Upper lobe of right lung (tissue), 1 donor: Measurements from ENCODE around the gene SGSH. TPM values are rescaled to one million over a fixed set of nuclear protein-coding genes. Genes with fewer than 3 reads are reported as not detected.

Experiments
- ATAC-seq: fragments of 200-7000 bp; cut with Tn5 transposase; one replicate; pipeline ENCODE4 v1.9.1; 2020; ENCODE audit warnings: mild to moderate bottlenecking, moderate library complexity
- DNase-seq: peaks from one replicate; pipeline ENCODE4 v3.0.0-alpha.2; 2020
- H3K27ac ChIP-seq: fragments of 200-600 bp; one replicate; pipeline ENCODE4 v1.8.0; 2022
- H3K27me3 ChIP-seq: fragments of 200-600 bp; one replicate; pipeline ENCODE4 v1.8.0; 2022; ENCODE audit warnings: mild to moderate bottlenecking
- H3K36me3 ChIP-seq: fragments of 200-600 bp; one replicate; pipeline ENCODE4 v1.8.0; 2022
- H3K4me1 ChIP-seq: fragments of 200-600 bp; one replicate; pipeline ENCODE4 v1.8.0; 2022
- H3K4me3 ChIP-seq: fragments of 200-600 bp; one replicate; pipeline ENCODE4 v1.8.0; 2022; ENCODE audit warnings: mild to moderate bottlenecking
- H3K9me3 ChIP-seq: fragments of 200-600 bp; one replicate; pipeline ENCODE4 v1.8.0; 2022
- intact Hi-C: fragments of 100-400 bp; cut with DNase I; formaldehyde crosslinking; loops from one replicate; pipeline ENCODE4 v1.11.0; 2022
- total RNA-seq: library from RNA; stranded (reverse); fragmentation: NEBNext Ultra II Directional; extraction: Animal tissue kit (Norgen Biotek cat#: 25700); gene quantifications from one replicate; pipeline ENCODE4 v1.2.1, GENCODE V29; 2021
- TF ChIP-seq, protein P1 (sequence below): fragments of 200-600 bp; IDR thresholded peaks from one replicate; pipeline ENCODE4 v1.8.0; 2022; ENCODE audit warnings: antibody characterized with exemption
- donor health status: DM: no; HTN: yes; CAD: no; lungs with severe emphysema.

SGSH gene
- total RNA-seq, 1 donor from 2014 or later = 59.8 TPM

DNA sequence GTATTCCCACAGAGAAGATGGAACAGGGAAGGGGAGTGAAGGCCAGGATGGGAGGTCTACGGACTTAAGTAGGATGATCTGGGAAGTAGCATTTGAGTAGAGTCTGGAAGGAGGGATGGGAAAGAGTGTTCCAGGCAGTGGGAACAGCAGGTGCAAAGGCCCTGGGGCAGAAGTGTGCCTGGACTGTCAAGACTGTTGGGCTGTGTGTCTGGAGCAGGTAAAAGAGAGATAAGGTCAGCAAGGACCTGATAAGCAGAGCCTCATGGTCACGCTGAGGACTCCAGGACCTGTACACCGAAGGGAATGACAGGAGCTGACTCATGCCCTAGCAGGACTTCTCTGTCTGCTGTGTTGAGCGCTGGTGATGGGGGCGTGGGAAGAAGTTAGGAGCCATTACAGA lies 51.0 kb downstream of the SGSH start:
- no peak overlapping the region for H3K27ac ChIP-seq
- H3K27me3 ChIP-seq = no peaks in the 10 kb centered on the region
- no peaks in the 10 kb centered on the region for H3K4me1 ChIP-seq
- intact Hi-C loops = no loop called here
- no peaks in the 10 kb centered on the region for H3K9me3 ChIP-seq
- no peak for ATAC-seq
- DNase-seq = no peak
- no peak overlapping the region for H3K4me3 ChIP-seq
- H3K36me3 ChIP-seq = no peaks in the 10 kb centered on the region
- TF ChIP-seq, protein P1, sequence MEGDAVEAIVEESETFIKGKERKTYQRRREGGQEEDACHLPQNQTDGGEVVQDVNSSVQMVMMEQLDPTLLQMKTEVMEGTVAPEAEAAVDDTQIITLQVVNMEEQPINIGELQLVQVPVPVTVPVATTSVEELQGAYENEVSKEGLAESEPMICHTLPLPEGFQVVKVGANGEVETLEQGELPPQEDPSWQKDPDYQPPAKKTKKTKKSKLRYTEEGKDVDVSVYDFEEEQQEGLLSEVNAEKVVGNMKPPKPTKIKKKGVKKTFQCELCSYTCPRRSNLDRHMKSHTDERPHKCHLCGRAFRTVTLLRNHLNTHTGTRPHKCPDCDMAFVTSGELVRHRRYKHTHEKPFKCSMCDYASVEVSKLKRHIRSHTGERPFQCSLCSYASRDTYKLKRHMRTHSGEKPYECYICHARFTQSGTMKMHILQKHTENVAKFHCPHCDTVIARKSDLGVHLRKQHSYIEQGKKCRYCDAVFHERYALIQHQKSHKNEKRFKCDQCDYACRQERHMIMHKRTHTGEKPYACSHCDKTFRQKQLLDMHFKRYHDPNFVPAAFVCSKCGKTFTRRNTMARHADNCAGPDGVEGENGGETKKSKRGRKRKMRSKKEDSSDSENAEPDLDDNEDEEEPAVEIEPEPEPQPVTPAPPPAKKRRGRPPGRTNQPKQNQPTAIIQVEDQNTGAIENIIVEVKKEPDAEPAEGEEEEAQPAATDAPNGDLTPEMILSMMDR = no peak

DNA sequence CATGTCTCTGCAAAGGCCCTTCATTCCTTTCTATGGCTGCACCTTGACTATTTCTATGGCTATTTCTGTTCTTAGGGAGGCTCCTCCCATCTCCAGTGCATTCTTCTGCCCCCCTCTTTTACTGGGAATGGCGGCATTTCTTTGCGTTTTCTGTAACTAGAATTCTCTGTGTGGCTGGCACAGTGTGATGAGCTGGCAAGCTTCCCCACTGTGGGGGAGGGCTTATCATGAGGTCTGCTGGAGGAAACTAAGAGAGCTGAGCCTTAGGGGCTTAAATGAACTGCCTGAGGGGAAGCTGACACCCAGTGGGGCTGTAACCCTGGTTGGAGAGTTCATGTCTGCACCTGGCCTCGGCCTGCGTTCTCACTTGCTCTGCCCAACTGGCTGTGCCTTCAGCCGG lies 51.8 kb downstream of the SGSH start:
- intact Hi-C loops = no loop called here
- H3K36me3 ChIP-seq = no peaks in the 10 kb centered on the region
- H3K9me3 ChIP-seq = no peaks in the 10 kb centered on the region
- TF ChIP-seq, protein P1 = no peak
- no peak for ATAC-seq
- H3K27me3 ChIP-seq = no peaks in the 10 kb centered on the region
- no peak overlapping the region for H3K27ac ChIP-seq
- no peaks in the 10 kb centered on the region for H3K4me1 ChIP-seq
- no peak for DNase-seq
- H3K4me3 ChIP-seq = no peak overlapping the region

DNA sequence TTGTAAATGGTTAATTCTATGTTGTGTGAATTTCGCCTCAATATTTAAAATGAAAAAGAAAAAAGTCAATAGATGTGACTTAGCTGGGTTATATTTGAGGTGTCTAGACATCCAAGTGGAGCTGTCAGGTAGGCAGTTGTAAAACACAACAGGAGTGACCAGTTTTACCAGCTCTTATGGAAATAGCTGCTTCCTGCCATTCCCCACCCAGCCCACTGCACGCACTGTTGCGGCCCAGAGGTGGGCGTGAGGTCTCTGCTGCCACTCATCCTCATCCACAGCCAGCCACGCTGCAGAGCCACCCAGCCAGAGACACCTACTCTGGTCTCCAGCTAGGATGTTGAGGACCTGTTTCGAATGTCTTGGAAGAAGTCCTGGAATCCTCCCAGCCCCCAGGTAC lies 53.7 kb downstream of the SGSH start:
- no peak for DNase-seq
- no peaks in the 10 kb centered on the region for H3K27me3 ChIP-seq
- H3K27ac ChIP-seq = no peak overlapping the region
- no peaks in the 10 kb centered on the region for H3K4me1 ChIP-seq
- H3K9me3 ChIP-seq = no peaks in the 10 kb centered on the region
- intact Hi-C loops = no loop called here
- no peaks in the 10 kb centered on the region for H3K36me3 ChIP-seq
- no peak for ATAC-seq
- no peak overlapping the region for H3K4me3 ChIP-seq
- TF ChIP-seq, protein P1 = no peak

DNA sequence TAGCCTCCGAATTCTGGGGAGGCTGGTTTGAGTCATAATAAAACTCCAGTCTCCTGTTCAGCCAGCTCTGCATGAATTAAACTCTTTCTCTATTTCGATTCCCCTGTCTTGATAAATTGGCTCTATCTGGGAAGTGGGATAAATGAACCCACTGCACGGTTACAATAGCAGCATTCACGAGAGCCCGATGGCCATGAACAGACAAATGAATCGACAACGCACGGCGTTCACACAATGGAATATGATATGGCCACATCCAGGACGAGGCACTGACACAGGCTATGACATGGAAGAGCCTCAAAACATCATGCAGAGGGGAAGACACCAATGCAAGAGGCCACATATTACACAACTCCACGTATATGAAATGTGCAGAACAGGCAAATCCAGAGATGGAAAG lies 55.9 kb downstream of the SGSH start:
- Histone ChIP-seq H3K4me3 (no peak overlapping the region), H3K27me3 (no peaks in the 10 kb centered on the region), H3K36me3 (no peaks in the 10 kb centered on the region), H3K27ac (no peak overlapping the region), H3K9me3 (no peaks in the 10 kb centered on the region), H3K4me1 (no peaks in the 10 kb centered on the region)
- intact Hi-C loops = no loop called here
- ATAC-seq (no peak), DNase-seq (no peak)
- TF ChIP-seq, protein P1 = no peak

DNA sequence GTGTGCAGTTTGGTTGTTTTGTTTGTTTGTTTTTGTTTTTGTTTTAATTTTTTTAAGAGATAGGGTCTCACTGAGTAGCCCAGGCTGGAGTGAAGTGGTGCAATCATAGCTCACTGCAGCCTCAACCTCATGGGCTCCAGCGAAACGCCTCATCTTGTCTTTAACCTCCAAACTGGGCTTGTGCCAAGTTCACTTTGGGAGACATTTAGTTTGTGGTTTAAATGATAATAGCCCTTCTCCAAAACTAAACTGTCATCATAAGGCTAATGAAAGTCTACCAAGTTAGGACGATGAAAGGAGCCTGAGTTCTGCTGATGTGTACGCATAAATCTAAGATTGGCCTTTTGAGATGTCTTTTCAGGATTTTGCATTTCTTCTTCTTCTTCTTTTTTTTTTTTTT lies 56.8 kb downstream of the SGSH start:
- Histone ChIP-seq H3K36me3 (no peaks in the 10 kb centered on the region), H3K4me1 (no peaks in the 10 kb centered on the region), H3K9me3 (no peaks in the 10 kb centered on the region), H3K27me3 (no peaks in the 10 kb centered on the region), H3K4me3 (no peak overlapping the region), H3K27ac (no peak overlapping the region)
- ATAC-seq (no peak), DNase-seq (no peak)
- TF ChIP-seq, protein P1 = no peak
- intact Hi-C loops = no loop called here

DNA sequence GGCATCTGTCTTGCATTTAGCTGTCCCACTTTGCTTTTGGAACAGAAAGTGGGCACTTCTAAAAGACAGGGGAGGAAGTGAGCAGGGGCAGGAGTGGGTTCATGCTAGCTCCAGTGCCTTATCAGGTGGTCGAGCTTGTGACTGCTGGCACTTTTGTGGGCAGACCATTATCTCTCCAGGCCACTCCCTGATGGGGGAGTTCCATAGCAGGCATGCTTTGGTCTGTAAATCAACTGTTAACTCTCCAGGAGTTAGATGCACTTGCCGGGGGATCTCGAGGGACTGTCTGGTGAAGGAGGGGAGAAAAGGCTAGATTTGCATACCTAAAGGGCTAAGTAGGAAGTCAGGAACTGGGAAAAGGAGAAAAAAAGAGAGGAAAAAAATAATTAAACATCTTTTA lies 59.6 kb downstream of the SGSH start:
- intact Hi-C loops = no loop called here
- Histone ChIP-seq H3K27ac (no peak overlapping the region), H3K9me3 (peaks cover 4% of the 10 kb centered on the region), H3K4me1 (no peaks in the 10 kb centered on the region), H3K36me3 (no peaks in the 10 kb centered on the region), H3K27me3 (no peaks in the 10 kb centered on the region), H3K4me3 (no peak overlapping the region)
- no peak for ATAC-seq
- DNase-seq = no peak
- TF ChIP-seq, protein P1 = no peak
